ENCODE data around the gene CHD6. TPM values are rescaled to one million over a fixed set of nuclear protein-coding genes. Genes with fewer than 3 reads are reported as not detected.
"Not testable (repeated sequence)": the region's sequence is repeated elsewhere in the genome, so short reads cannot be mapped to it uniquely, and the experiment has no call there.

The CHD6 gene
- total and polyA plus RNA-seq, 2 experiments from 2014 or later, result 12.6 to 24.9 TPM

DNA sequence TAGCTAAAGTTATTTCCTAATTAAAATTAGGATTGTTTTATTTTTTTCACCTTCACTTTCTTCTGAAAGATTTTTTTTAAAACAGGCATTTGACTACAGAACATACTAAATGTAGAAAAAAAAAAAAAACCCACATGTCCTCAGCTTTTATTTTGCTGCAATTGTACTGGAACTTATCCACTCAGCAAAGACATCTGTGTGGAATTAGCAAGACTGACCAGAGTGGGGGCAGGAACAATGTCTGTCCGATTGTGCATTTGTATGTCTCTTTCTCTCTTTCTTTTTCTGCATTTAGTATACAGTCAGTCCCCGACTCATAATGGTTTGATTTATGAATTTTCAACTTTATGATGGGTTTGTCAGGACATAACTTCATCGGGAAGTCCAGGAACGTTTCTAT is 77.3 kb downstream of the CHD6 start:
- WGBS, 2 experiments (ENCODE audit: low coverage in 1 of 2, low lambda C conversion rate in 2 of 2, missing lambda C conversion rate in 2 of 2), result 14 to 19% methylated on average over 4 of the region's 4 CpGs
- no peaks in the 10 kb centered on the region for H3K9me3 ChIP-seq (ENCODE audit: low read depth)
- H3F3A ChIP-seq (ENCODE audit: insufficient read depth), result no peaks in the 10 kb centered on the region
- no peak overlapping the region for H2AFZ ChIP-seq
- H3K9ac ChIP-seq, result no peak overlapping the region
- H3K4me1 ChIP-seq (ENCODE audit: insufficient read depth), result peaks cover 10% of the 10 kb centered on the region; the same call in 1 of the 2 replicates
- in situ Hi-C loops (cut with MboI), result no loop called here
- H3K36me3 ChIP-seq (ENCODE audit: low read depth), result peaks cover 7% of the 10 kb centered on the region; the same call in 1 of the 2 replicates
- no peaks in the 10 kb centered on the region for H3K27me3 ChIP-seq (replicated peaks; ENCODE audit: insufficient read depth)
- H3K4me2 ChIP-seq (ENCODE audit: unreplicated experiment), result no peak overlapping the region
- H3K9me2 ChIP-seq (ENCODE audit: insufficient read depth), result no peaks in the 10 kb centered on the region
- TF ChIP-seq EZH2 (IDR thresholded peaks at IDR 0.05; ENCODE audit: insufficient read depth, poor library complexity, severe bottlenecking) (no peak), EZH2phosphoT487 (IDR thresholded peaks at IDR 0.05; ENCODE audit: insufficient read depth, low read depth) (no peak)
- H4K20me1 ChIP-seq (ENCODE audit: insufficient read depth), result peaks cover 5% of the 10 kb centered on the region; the same call in 1 of the 2 replicates
- H3K4me3 ChIP-seq, result no peak overlapping the region
- H3K27ac ChIP-seq, result no peak overlapping the region
- peak; percentile 29 for DNase-seq
- H3K79me2 ChIP-seq (ENCODE audit: insufficient read depth), result peaks cover 58% of the 10 kb centered on the region

GRCh38 chr20:41540459-41540858 is 77.7 kb downstream of the CHD6 start:
- Histone ChIP-seq H3K9ac (no peak overlapping the region), H3K4me3 (no peak overlapping the region), H3K79me2 (ENCODE audit: insufficient read depth) (peaks cover 56% of the 10 kb centered on the region), H3K9me3 (ENCODE audit: low read depth) (no peaks in the 10 kb centered on the region), H2AFZ (no peak overlapping the region), H3F3A (ENCODE audit: insufficient read depth) (no peaks in the 10 kb centered on the region), H4K20me1 (ENCODE audit: insufficient read depth) (peaks cover 5% of the 10 kb centered on the region; the same call in 1 of the 2 replicates), H3K36me3 (ENCODE audit: low read depth) (peaks cover 7% of the 10 kb centered on the region; the same call in 1 of the 2 replicates), H3K4me1 (ENCODE audit: insufficient read depth) (peaks cover 10% of the 10 kb centered on the region; the same call in 1 of the 2 replicates), H3K27me3 (replicated peaks; ENCODE audit: insufficient read depth) (no peaks in the 10 kb centered on the region), H3K9me2 (ENCODE audit: insufficient read depth) (no peaks in the 10 kb centered on the region), H3K4me2 (ENCODE audit: unreplicated experiment) (no peak overlapping the region), H3K27ac (no peak overlapping the region)
- 64 to 67% methylated on average over 3 of the region's 3 CpGs for WGBS, 2 experiments (ENCODE audit: low coverage in 1 of 2, low lambda C conversion rate in 2 of 2, missing lambda C conversion rate in 2 of 2)
- TF ChIP-seq EZH2phosphoT487 (IDR thresholded peaks at IDR 0.05; ENCODE audit: insufficient read depth, low read depth) (no peak), EZH2 (IDR thresholded peaks at IDR 0.05; ENCODE audit: insufficient read depth, poor library complexity, severe bottlenecking) (no peak)
- in situ Hi-C loops (cut with MboI), result no loop called here
- DNase-seq, result no peak

DNA sequence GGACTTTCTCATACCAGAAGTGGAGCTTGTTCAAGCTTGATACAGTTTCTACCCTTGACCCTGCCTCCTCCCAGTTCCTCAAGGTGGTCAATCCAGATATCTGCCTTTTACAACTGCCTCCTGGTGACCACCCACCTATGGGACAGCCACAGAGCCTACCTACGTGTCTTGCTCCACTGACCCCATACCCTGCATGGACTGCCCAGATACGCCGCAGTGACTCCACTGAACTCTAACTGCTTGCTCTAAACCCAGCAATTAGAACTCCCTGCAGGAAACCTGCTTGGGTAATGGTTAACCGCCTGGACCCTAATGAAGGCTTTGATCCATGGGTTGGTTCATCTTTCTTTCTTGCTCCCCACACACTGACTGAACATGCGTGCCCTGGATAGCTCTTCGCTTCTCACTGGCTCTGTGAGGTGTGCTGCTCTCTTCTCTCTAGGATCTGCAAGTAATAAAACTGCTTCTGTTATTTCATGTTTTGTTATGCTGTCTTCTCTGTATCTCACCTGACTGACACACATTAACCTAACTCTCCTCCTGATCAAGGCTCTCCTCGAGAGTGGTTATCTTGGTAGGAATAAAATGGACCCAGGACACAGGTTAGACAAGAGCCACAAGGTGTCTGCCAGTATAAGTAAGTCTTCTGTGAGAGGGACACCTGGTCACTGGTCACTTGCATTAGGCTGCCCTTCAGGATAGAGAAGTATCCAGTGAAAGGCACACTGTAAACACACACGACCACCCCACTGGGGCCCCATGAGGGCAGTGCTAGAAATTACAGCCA is 79.2 kb downstream of the CHD6 start:
- Histone ChIP-seq H4K20me1 (ENCODE audit: insufficient read depth) (peaks cover 5% of the 10 kb centered on the region; the same call in 1 of the 2 replicates), H3K4me3 (no peak overlapping the region), H3K4me2 (ENCODE audit: unreplicated experiment) (no peak overlapping the region), H3K9ac (no peak overlapping the region), H3K9me2 (ENCODE audit: insufficient read depth) (no peaks in the 10 kb centered on the region), H3K27me3 (replicated peaks; ENCODE audit: insufficient read depth) (no peaks in the 10 kb centered on the region), H3K79me2 (ENCODE audit: insufficient read depth) (peaks cover 63% of the 10 kb centered on the region), H3F3A (ENCODE audit: insufficient read depth) (no peaks in the 10 kb centered on the region), H3K9me3 (ENCODE audit: low read depth) (no peaks in the 10 kb centered on the region), H3K4me1 (ENCODE audit: insufficient read depth) (peaks cover 10% of the 10 kb centered on the region; the same call in 1 of the 2 replicates), H3K36me3 (ENCODE audit: low read depth) (peaks cover 7% of the 10 kb centered on the region; the same call in 1 of the 2 replicates), H2AFZ (no peak overlapping the region), H3K27ac (no peak overlapping the region)
- no peak for DNase-seq
- 88% methylated on average over 8 of the region's 8 CpGs for WGBS, 2 experiments (ENCODE audit: low coverage in 1 of 2, low lambda C conversion rate in 2 of 2, missing lambda C conversion rate in 2 of 2)
- in situ Hi-C loops (cut with MboI), result no loop called here
- TF ChIP-seq EZH2 (IDR thresholded peaks at IDR 0.05; ENCODE audit: insufficient read depth, poor library complexity, severe bottlenecking) (no peak), EZH2phosphoT487 (IDR thresholded peaks at IDR 0.05; ENCODE audit: insufficient read depth, low read depth) (no peak)

DNA sequence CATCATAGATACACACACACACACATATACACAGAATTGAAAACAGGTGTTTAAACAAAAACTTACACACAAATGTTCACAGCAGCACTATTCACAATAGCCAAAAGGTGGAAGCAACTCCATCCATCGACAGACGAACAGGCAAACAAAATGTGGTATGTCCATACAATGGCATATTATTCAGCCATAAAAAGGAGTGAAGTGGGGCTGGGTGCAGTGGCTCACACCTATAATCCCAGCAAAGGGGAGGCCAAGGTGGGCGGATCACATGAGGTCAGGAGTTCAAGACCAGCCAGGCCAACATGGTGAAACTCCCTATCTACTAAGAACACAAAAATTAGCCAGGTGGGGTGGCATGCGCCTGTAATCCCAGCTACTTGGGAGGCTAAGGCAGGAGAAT is 80.3 kb downstream of the CHD6 start:
- DNase-seq, result no peak
- peaks cover 5% of the 10 kb centered on the region; the same call in 1 of the 2 replicates for H4K20me1 ChIP-seq (ENCODE audit: insufficient read depth)
- no peak overlapping the region for H3K4me3 ChIP-seq
- H3K79me2 ChIP-seq (ENCODE audit: insufficient read depth), result peaks cover 62% of the 10 kb centered on the region
- peaks cover 10% of the 10 kb centered on the region; the same call in 1 of the 2 replicates for H3K4me1 ChIP-seq (ENCODE audit: insufficient read depth)
- H3K9me3 ChIP-seq (ENCODE audit: low read depth), result no peaks in the 10 kb centered on the region
- H3K27ac ChIP-seq, result no peak overlapping the region
- H3K9ac ChIP-seq, result no peak overlapping the region
- no peak overlapping the region for H3K4me2 ChIP-seq (ENCODE audit: unreplicated experiment)
- peaks cover 7% of the 10 kb centered on the region; the same call in 1 of the 2 replicates for H3K36me3 ChIP-seq (ENCODE audit: low read depth)
- in situ Hi-C loops (cut with MboI), result no loop called here
- H2AFZ ChIP-seq, result no peak overlapping the region
- H3F3A ChIP-seq (ENCODE audit: insufficient read depth), result no peaks in the 10 kb centered on the region
- 96 to 98% methylated on average over 4 of the region's 4 CpGs for WGBS, 2 experiments (ENCODE audit: low coverage in 1 of 2, low lambda C conversion rate in 2 of 2, missing lambda C conversion rate in 2 of 2)
- TF ChIP-seq EZH2phosphoT487 (IDR thresholded peaks at IDR 0.05; ENCODE audit: insufficient read depth, low read depth) (no peak), EZH2 (IDR thresholded peaks at IDR 0.05; ENCODE audit: insufficient read depth, poor library complexity, severe bottlenecking) (no peak)
- no peaks in the 10 kb centered on the region for H3K9me2 ChIP-seq (ENCODE audit: insufficient read depth)
- no peaks in the 10 kb centered on the region for H3K27me3 ChIP-seq (replicated peaks; ENCODE audit: insufficient read depth)

DNA sequence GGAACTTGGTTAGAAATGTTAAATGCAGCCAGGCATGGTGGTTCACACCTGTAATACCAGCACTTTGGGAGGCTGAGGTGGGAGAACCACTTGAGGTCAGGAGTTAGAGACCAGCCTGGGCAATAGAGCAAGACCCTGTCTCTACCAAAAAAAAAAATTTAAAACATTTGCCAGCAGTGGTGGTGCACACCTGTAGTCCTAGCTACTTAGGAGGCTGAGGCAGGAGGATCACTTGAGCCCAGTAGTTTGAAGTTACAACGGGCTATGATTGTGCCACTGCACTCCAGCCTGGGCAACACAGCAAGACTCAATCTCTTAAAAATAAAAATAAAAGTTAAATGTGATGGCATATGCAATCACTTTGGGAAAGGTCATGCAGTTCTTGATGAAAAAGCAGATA is 82.6 kb downstream of the CHD6 start:
- H3K27ac ChIP-seq; H3K36me3 ChIP-seq (ENCODE audit: low read depth); H3K9me2 ChIP-seq (ENCODE audit: insufficient read depth); in situ Hi-C loops (cut with MboI); H2AFZ ChIP-seq; H4K20me1 ChIP-seq (ENCODE audit: insufficient read depth); H3K4me1 ChIP-seq (ENCODE audit: insufficient read depth); H3K4me2 ChIP-seq (ENCODE audit: unreplicated experiment); H3K4me3 ChIP-seq; H3K9me3 ChIP-seq (ENCODE audit: low read depth); H3F3A ChIP-seq (ENCODE audit: insufficient read depth); H3K27me3 ChIP-seq (replicated peaks; ENCODE audit: insufficient read depth); DNase-seq; H3K9ac ChIP-seq: not testable (repeated sequence)
- peaks cover 48% of the 10 kb centered on the region for H3K79me2 ChIP-seq (ENCODE audit: insufficient read depth)
- 95 to 97% methylated on average over 1 of the region's 1 CpG for WGBS, 2 experiments (ENCODE audit: low coverage in 1 of 2, low lambda C conversion rate in 2 of 2, missing lambda C conversion rate in 2 of 2)
